LNCAP (cell line): Measurements from ENCODE around the gene TACR1.

Source experiments
- TF ChIP-seq, protein P1 (sequence below): fragments of 450-650 bp; IDR thresholded peaks from 2 replicates; pipeline ENCODE4 v1.5.1; 2017; ENCODE audit warnings: mild to moderate bottlenecking

Gene TACR1

DNA sequence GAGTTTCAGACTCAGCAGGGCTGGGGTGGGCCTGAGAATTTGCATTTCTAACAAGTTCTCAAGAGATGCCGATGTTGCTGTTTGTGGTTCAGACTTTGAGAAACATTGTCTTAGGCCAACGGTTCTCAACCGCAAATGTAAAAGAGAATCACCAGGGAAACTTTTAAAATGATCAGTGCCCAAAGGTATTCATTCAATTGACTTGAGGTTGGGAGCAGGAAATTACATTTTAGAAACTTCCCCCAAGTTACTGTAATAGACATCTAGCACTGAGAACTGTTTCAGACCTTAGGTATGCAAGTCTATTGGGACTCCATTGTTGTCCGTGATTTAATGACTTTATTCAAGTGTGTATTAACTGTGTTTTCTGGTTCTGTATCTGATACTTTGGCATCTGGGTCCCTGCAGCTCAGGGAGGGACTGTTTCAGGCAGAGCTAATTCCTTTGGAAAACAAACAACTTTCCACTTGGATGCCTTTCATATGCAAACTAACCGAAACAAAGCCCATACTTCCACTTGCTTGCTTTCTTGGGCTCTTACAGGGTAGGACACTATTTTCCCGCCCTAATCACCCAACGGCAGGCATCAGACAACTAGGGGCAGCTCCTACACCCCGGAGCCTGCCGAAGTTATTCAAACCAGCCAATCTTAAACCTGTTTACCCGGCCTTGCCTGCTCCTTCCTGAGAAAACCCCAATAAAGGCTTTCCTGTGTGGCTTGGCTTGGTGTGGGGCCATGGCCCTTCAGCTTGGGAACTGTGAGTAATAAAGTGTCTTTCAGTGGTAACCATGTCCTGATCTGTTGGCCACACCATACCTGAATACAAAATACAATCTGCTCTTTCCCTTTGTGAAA lies 143.3 kb downstream of the TACR1 start:
- TF ChIP-seq, protein P1, sequence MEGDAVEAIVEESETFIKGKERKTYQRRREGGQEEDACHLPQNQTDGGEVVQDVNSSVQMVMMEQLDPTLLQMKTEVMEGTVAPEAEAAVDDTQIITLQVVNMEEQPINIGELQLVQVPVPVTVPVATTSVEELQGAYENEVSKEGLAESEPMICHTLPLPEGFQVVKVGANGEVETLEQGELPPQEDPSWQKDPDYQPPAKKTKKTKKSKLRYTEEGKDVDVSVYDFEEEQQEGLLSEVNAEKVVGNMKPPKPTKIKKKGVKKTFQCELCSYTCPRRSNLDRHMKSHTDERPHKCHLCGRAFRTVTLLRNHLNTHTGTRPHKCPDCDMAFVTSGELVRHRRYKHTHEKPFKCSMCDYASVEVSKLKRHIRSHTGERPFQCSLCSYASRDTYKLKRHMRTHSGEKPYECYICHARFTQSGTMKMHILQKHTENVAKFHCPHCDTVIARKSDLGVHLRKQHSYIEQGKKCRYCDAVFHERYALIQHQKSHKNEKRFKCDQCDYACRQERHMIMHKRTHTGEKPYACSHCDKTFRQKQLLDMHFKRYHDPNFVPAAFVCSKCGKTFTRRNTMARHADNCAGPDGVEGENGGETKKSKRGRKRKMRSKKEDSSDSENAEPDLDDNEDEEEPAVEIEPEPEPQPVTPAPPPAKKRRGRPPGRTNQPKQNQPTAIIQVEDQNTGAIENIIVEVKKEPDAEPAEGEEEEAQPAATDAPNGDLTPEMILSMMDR = no peak

GRCh38 chr2:75055142-75055819 lies 144.0 kb downstream of the TACR1 start:
- TF ChIP-seq, protein P1 = no peak

GRCh38 chr2:75054296-75054695 lies 145.0 kb downstream of the TACR1 start:
- TF ChIP-seq, protein P1 = no peak

DNA sequence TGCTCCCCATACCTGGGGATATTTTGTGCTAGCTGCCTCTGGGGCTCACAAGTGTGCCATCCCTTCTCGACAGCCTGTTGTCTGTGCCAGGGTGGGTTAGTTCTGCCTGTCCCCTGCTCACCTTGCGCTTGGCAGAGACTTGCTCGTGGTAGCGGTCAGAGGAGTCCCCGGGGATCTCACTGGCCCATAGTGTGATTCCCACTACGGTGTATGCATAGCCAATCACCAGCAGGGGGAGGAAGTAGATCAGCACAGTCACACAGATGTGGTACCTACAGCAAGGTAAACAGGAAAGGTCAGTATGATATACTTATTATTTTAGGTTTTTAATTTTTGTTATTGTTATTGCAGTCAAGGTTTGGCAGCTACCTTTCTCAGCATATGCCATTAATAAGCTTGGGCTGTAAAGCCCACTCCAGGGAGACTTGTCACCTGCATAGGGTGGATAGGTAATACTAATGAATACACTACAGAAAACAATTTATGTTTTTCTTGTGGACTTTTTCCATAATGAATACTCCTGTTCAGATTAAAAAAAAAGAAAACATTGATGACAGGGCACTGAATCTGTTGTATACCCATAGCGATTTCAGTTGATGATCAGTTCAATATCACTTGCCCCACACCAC lies 145.7 kb downstream of the TACR1 start:
- TF ChIP-seq, protein P1 = peak; percentile 74

GRCh38 chr2:75047992-75048625 lies 151.2 kb downstream of the TACR1 start:
- TF ChIP-seq, protein P1 = no peak

- TF ChIP-seq, protein P1 = no peak
Observed at GRCh38 chr2:75047189-75047991, 151.9 kb downstream of the TACR1 start.
